Daoy (cell line): ENCODE data around the gene ZNF507. TPM values are rescaled to one million over a fixed set of nuclear protein-coding genes. Genes with fewer than 3 reads are reported as not detected.

Source experiments
- DNase-seq: peaks from one replicate; pipeline ENCODE4 v3.0.0-alpha.2; 2015; ENCODE audit warnings: low read depth
- total RNA-seq: library from RNA; depleted of rRNA; stranded (reverse); fragments of >200 nt; shearing (Covaris generic); gene quantifications from 2 replicates; pipeline ENCODE4 v1.2.3, GENCODE V29; 2014; rRNA removed

The ZNF507 gene
- 4.5 and 5.4 TPM in 2 replicates for total RNA-seq

GRCh38 chr19:32345261-32346207 lies at the start of gene ZNF507:
ZNF507 (plus strand) TSS chr19:32345610; CDS start chr19:32352831, 7,221 bp downstream.
- DNase-seq: peak; percentile 89

- no peak for DNase-seq
Observed at GRCh38 chr19:32296694-32297093, 48.7 kb upstream of the ZNF507 start.

DNA sequence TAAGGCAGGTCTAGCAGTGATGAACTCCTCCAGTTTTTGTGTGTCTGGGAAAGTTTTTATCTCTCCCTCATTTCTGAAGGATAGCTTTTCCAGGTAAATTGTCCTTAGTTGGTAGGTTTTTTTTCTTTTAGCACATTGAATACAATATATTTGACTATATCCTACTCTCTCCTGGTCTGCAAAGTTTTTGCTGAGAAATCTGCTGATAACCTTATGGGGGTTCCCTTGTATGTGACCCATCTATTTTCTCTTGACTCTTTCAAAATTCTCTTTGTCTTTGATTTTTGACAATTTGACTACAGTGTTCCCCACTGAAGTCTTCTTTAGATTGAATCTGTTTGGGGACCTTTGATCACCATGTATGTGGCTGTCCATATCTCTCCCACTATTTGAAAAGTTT lies 42.6 kb upstream of the ZNF507 start:
- no peak for DNase-seq

- no peak for DNase-seq
Observed at GRCh38 chr19:32303193-32303592, 42.2 kb upstream of the ZNF507 start.

DNA sequence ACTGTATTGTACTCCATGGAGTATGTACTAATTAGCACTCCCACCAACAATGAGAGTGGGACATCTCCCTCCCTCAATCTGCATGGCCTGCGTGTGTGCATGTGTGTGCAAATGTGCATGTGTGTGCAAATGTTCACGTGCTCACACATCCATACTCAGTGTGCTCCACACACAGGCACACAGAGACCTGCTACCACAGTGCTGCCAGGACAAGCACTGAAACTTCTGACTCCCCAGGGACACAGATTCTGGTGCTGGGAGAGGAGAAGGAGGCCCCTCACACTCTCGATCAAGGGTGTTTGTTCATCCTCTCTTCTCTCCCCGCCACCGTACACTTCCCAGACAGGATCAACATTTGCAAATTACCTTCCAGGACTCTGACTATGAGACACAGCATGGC lies 37.8 kb upstream of the ZNF507 start:
- no peak for DNase-seq

- no peak for DNase-seq
Observed at GRCh38 chr19:32308431-32309077, 36.9 kb upstream of the ZNF507 start.

DNA sequence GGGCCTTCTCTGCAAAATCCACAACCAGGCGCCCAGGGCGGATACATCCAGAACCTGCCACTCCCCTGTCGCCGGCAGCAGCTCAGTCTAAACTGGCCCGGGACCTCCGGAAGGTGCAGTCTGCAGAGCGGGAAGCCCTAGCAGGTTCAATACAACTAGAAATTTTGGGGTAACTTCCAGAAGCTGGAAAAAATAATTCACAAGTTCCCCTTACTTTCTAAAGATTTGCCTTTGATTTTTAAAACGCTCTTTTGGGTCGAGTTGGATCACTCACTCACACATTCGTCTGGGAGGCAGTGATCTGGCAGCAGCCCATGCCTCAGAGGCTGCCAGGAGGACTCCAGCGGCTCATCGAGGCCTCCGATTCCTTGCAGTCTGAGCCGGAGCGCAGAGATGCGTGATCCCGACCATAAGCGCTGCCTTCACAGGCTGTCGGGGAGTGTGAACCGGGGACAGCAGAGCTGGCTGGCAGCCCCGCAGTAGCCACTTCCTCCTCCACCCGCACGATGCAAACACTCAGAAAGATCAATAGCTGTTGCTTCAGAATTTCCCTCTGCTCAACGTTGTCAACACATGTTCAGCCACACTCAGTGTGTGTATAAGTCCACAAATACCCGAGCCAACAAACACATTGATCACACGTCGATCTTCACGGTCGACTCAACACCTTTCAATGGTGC lies 35.6 kb upstream of the ZNF507 start:
- DNase-seq: no peak

GRCh38 chr19:32311371-32311770 lies 34.0 kb upstream of the ZNF507 start:
- no peak for DNase-seq

DNA sequence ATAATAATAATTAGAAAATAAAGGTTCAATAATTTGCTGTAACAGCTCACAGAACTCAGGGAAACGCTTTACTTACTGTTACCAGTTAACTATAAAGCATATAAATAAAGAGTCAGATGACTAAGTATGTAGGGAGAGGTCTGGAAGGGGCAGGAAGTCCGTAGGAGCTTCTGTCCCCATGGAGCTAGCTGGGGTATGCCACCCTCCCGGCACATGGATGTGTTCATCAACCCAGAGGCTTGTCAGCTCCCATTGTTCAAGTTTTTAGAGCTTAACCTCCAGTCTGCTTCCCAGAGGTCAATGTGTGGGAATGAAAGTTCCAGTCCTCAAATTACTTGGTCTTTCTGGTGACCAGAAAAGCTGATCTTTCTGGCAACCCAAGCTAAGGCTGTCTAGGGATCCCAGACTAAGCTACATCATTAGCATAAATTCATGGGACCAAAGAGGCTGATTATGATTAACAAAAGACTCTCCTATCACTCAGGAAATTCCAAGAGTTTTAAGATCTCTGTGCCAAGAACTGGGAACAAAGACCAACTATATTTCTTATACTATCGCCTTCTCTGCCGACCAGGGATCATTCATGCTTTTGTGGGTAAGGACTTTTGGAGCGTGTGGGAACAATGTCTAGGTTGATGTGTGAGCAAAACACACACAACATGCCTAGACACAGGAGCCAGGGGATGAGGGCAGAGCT lies 31.7 kb upstream of the ZNF507 start:
- DNase-seq: no peak

- DNase-seq: no peak
Observed at GRCh38 chr19:32316034-32316433, 29.4 kb upstream of the ZNF507 start.

- no peak for DNase-seq
Observed at GRCh38 chr19:32317086-32317485, 28.3 kb upstream of the ZNF507 start.

DNA sequence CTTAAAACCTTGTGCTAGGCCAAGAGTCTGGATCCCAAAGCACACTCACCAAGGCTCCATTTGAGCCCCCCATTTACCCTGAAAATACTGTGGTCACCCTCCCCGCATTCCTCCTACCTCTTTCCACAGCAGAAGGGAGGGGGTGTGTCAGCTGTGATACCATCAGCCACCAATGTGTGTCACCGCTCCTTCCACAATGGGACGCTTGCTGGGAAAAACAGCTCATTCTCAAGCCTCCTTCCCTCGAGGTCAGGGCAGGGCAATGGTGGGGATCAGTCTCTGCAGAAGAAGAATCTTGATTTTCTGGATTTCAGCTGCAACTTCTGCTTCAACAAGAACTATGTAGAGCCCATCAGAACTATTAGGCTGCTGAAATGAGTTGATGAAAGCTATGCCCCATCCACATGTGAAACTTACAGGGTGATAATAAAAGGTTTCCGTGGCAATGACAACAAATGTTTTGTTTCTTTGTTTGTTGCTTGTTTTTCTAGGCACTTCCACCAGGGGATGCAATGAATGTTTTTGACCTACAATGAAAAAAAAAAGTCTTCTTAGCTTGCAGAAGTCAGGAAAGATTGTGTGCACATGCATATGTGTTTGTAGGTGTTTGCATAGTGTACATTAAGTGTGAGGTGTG lies 26.4 kb upstream of the ZNF507 start:
- peak; percentile 34 for DNase-seq

- DNase-seq: peak; percentile 31
Observed at GRCh38 chr19:32322541-32322940, 22.9 kb upstream of the ZNF507 start.

DNA sequence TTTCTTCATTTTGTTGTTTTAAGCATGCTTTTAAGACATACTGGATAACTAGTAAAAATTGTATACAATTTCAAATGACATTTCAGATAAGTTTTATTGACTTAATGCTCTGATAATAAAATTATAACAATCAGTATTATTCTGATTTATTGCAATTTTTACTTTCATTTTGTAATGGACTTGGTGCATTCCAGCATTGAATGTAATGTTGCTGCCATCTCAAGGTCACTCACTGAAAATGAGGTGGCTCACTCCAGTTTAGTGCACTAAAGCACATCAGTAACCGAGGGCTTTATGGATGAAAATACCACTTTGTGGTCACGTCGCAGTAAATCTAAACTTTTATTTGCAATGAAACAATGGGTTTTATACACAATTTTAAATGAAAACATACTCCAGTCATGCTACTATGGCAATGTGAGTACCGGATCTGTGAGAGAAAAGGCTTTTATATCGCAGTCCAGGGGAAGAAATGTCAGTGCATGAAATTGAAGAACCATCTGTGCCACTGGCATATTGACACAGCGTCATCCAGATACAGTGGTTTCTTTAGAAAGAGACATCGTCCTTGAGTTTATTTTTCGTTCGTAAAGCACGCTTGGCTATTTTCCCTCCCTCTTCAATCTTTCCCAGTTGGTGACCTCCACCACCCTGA lies 20.7 kb upstream of the ZNF507 start:
- peak; percentile 36 for DNase-seq

- DNase-seq: no peak
Observed at GRCh38 chr19:32330213-32330857, 15.1 kb upstream of the ZNF507 start.

GRCh38 chr19:32333227-32333626 lies 12.2 kb upstream of the ZNF507 start:
- no peak for DNase-seq

GRCh38 chr19:32336259-32337083 lies 8.9 kb upstream of the ZNF507 start:
- DNase-seq: no peak

DNA sequence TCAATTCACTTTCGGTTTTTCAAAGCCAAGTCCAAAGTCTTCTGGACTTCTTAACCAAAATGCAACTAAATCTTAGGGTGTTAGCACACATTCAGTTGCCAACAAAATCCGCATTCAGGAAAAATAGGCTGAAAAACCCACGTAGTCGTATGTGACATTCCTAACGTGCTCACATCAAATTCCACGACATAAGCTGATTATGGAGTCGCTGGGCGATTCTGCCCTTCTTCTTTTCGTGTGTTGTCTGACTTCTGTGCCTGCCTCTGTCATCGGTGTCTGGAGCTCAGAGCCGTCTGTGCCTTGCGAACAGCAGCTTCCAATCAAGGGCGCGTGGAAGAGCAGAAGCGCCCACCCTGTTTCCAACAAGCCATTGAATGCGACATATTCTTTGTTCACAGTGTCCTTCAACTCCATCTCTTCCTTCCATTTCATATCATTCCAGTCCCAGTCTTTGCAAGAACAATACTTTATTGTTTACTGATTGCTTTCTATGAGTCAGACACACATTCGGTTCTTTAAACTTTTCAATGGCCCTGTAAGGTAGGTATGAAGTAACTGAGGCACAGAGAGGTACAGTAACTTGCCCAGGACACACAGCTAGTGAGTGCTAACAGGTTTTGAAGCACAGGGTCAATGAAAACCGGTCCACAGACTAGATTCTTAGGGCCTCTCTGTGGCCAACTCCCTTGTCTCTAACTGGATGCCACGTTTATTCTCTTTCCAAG lies 8.2 kb upstream of the ZNF507 start:
- no peak for DNase-seq

GRCh38 chr19:32339423-32339822 lies 6.0 kb upstream of the ZNF507 start:
- DNase-seq: no peak
